ENCODE data around the gene WWOX. TPM values are rescaled to one million over a fixed set of nuclear protein-coding genes. Genes with fewer than 3 reads are reported as not detected.

WWOX gene
- total RNA-seq, 2 experiments from 2014 or later = 19.1 to 23.7 TPM

- H3K9me3 Mint-ChIP-seq = peaks cover 18% of the 10 kb centered on the region
- ChIA-PET POLR2A (no interaction called here), CTCF (no interaction called here)
- H3K27me3 Mint-ChIP-seq = no peaks in the 10 kb centered on the region
- TF ChIP-seq CTCF (IDR thresholded peaks at IDR 0.05) = no peak
- no peaks in the 10 kb centered on the region for H3K4me1 Mint-ChIP-seq (ENCODE audit: low read depth)
- H3K27ac Mint-ChIP-seq = no peak overlapping the region
- intact Hi-C loops (cut with micrococcal nuclease) = no loop called here
- peaks cover 3% of the 10 kb centered on the region for H3K36me3 Mint-ChIP-seq (ENCODE audit: low read depth)
- no peak for DNase-seq
- ATAC-seq = no peak
- H3K4me3 Mint-ChIP-seq = no peak overlapping the region
Observed at GRCh38 chr16:78624366-78624765, 524.9 kb downstream of the WWOX start.

- peaks cover 11% of the 10 kb centered on the region for H3K36me3 Mint-ChIP-seq (ENCODE audit: low read depth)
- peaks cover 20% of the 10 kb centered on the region for H3K9me3 Mint-ChIP-seq
- H3K27me3 Mint-ChIP-seq = no peaks in the 10 kb centered on the region
- H3K4me3 Mint-ChIP-seq = no peak overlapping the region
- ChIA-PET CTCF (no interaction called here), POLR2A (interaction anchor here (0.6 to 0.8 kb wide), 2 partner anchors 15 to 75 kb away, joined by 3 read pairs; no protein-coding TSS in a partner anchor)
- intact Hi-C loops (cut with micrococcal nuclease) = no loop called here
- no peak overlapping the region for H3K27ac Mint-ChIP-seq
- no peak for DNase-seq
- no peak for ATAC-seq
- no peaks in the 10 kb centered on the region for H3K4me1 Mint-ChIP-seq (ENCODE audit: low read depth)
- TF ChIP-seq CTCF (IDR thresholded peaks at IDR 0.05) = no peak
Observed at GRCh38 chr16:78628461-78629045, 529.1 kb downstream of the WWOX start.

GRCh38 chr16:78629173-78629572, 529.7 kb downstream of the WWOX start:
- no peak overlapping the region for H3K27ac Mint-ChIP-seq
- peaks cover 12% of the 10 kb centered on the region for H3K36me3 Mint-ChIP-seq (ENCODE audit: low read depth)
- ATAC-seq = no peak
- no peak overlapping the region for H3K4me3 Mint-ChIP-seq
- POLR2A ChIA-PET = no interaction called here
- intact Hi-C loops (cut with micrococcal nuclease) = no loop called here
- peaks cover 19% of the 10 kb centered on the region for H3K9me3 Mint-ChIP-seq
- DNase-seq = no peak
- no peaks in the 10 kb centered on the region for H3K27me3 Mint-ChIP-seq
- CTCF ChIA-PET = no interaction called here
- no peaks in the 10 kb centered on the region for H3K4me1 Mint-ChIP-seq (ENCODE audit: low read depth)
- no peak for TF ChIP-seq CTCF (IDR thresholded peaks at IDR 0.05)

GRCh38 chr16:78630102-78630501, 530.6 kb downstream of the WWOX start:
- Mint-ChIP-seq H3K4me1 (ENCODE audit: low read depth) (no peaks in the 10 kb centered on the region), H3K27ac (no peak overlapping the region), H3K4me3 (no peak overlapping the region), H3K27me3 (no peaks in the 10 kb centered on the region), H3K36me3 (ENCODE audit: low read depth) (peaks cover 12% of the 10 kb centered on the region), H3K9me3 (peaks cover 19% of the 10 kb centered on the region)
- TF ChIP-seq CTCF (IDR thresholded peaks at IDR 0.05) = no peak
- ATAC-seq (no peak), DNase-seq (no peak)
- POLR2A ChIA-PET = no interaction called here
- CTCF ChIA-PET = no interaction called here
- intact Hi-C loops (cut with micrococcal nuclease) = no loop called here

- Mint-ChIP-seq H3K4me3 (no peak overlapping the region), H3K4me1 (ENCODE audit: low read depth) (no peaks in the 10 kb centered on the region), H3K9me3 (peaks cover 19% of the 10 kb centered on the region), H3K27me3 (no peaks in the 10 kb centered on the region), H3K36me3 (ENCODE audit: low read depth) (peaks cover 12% of the 10 kb centered on the region), H3K27ac (no peak overlapping the region)
- no peak for DNase-seq
- POLR2A ChIA-PET = no interaction called here
- no peak for ATAC-seq
- intact Hi-C loops (cut with micrococcal nuclease) = no loop called here
- no peak for TF ChIP-seq CTCF (IDR thresholded peaks at IDR 0.05)
- CTCF ChIA-PET = interaction anchor here (1.6 kb wide), 1 partner anchor 50 kb away, joined by 3 read pairs; no protein-coding TSS in a partner anchor
Observed at GRCh38 chr16:78633551-78633950, 534.1 kb downstream of the WWOX start.

All from activated CD8-positive, alpha-beta T cell treated with anti-CD3 and anti-CD28 coated beads for 36 hours (primary cell).